Measurements from ENCODE around the gene YBX1.

YBX1 gene

DNA sequence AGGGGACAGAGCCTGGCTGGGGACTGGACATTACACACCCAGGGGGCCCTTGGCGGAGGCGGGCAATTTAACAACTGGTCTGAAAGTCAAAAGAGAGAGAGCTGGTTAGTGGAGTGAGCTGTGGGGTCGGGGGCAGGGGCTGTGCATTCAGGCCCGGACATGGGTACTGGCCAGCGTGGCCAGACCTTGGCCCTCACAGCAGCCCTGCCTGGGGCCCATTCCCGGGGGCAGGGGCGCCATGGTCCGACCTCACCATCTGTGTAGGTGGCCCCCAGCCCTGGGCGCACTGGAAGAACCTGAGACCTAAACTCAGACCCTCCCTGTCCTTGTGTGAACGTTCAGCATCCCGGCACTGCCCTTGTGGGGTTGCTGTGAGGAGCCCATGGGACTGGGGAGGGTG is 52.8 kb downstream of the YBX1 start:
- no peak overlapping the region for H3K4me3 ChIP-seq (ENCODE audit: low read depth, low read length)
- TF ChIP-seq, protein P1, sequence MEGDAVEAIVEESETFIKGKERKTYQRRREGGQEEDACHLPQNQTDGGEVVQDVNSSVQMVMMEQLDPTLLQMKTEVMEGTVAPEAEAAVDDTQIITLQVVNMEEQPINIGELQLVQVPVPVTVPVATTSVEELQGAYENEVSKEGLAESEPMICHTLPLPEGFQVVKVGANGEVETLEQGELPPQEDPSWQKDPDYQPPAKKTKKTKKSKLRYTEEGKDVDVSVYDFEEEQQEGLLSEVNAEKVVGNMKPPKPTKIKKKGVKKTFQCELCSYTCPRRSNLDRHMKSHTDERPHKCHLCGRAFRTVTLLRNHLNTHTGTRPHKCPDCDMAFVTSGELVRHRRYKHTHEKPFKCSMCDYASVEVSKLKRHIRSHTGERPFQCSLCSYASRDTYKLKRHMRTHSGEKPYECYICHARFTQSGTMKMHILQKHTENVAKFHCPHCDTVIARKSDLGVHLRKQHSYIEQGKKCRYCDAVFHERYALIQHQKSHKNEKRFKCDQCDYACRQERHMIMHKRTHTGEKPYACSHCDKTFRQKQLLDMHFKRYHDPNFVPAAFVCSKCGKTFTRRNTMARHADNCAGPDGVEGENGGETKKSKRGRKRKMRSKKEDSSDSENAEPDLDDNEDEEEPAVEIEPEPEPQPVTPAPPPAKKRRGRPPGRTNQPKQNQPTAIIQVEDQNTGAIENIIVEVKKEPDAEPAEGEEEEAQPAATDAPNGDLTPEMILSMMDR (IDR thresholded peaks at IDR 0.05; ENCODE audit: borderline replicate concordance, insufficient read depth, low read depth, low read length), result no peak

DNA sequence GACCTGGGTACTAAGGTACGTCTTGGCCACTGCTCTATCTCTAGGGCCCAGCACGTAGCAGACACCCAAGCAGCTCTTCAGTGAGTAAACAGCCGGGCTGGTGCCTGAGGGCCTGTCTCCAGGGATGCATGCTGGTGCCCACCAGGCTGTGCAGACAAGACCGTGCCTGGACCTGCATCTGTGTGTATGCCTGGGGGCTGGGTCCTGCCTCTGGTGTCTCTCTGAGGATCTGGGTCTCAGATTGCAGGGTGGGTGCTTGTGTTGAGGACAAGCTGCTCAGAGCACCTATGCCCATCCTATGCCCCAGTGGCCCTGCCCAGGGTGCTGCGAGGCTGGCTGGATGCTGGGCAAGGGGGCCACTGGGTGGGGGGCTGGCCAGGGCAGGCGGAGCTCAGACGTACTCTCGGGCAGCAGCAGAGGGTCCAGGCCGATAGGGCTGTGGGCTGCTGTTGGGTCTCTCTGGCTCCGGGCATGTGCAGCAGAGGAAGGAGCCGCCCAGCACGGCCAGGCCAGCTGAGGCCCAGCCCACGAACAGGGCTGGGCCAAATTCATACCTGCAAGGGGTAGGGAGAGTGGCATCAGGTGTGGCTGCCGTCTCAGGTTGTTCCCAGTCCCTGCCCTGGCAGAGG is 53.4 kb downstream of the YBX1 start:
- TF ChIP-seq, protein P1 (IDR thresholded peaks at IDR 0.05; ENCODE audit: borderline replicate concordance, insufficient read depth, low read depth, low read length), result no peak
- H3K4me3 ChIP-seq (ENCODE audit: low read depth, low read length), result no peak overlapping the region

DNA sequence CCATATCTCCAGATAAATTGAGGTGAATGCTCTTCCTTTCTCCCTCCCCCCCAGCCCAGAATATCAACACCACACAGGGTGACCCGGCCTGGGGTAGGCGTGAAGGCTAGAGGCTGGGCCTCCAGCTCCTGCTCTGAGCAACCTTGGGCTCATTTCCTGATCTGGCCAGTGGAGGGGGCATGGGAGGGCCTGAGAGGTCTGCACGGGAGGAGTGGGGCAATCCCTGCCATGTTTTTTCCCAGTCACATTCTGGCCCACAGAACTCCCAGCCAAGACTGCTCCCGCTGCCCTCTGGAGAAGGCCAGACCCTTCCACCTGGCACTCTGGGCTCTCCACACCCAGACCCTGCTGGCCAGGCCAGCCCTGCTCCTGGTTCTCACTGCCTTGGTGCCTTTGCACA is 53.9 kb downstream of the YBX1 start:
- H3K4me3 ChIP-seq (ENCODE audit: low read depth, low read length), result no peak overlapping the region
- TF ChIP-seq, protein P1 (IDR thresholded peaks at IDR 0.05; ENCODE audit: borderline replicate concordance, insufficient read depth, low read depth, low read length), result peak; percentile 34; the same call in 1 of the 2 replicates

DNA sequence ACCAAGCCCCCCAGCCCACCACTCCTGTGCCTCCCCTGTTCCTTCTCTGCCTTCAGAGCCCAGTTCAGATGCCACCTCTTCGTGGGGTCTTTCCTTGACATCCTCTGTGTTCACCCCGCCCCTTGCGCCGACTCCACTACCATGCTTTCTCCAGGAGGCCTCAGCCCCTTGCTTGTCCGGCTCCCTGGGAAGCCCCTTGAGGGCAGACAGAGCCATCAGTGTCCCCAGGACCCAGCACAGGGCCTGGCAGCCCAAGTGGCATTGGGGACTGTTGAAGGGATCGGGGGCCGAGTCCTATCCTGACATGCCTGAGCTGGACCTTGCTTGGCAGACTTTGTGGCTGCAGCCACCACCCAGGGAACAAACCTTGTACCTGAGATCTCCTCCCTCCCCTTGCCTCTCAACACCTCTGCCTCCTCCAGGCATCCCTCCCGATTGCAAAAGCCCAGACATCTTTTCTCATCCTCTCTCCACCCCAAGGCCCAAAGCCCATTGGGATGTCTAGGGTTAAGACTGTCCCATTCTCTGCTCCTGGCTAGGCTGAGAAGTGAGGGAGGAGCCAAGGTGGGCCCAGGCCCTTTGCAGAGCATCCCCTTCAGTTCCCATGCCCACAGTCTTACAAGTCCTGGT is 54.5 kb downstream of the YBX1 start:
- TF ChIP-seq, protein P1 (IDR thresholded peaks at IDR 0.05; ENCODE audit: borderline replicate concordance, insufficient read depth, low read depth, low read length), result no peak
- H3K4me3 ChIP-seq (ENCODE audit: low read depth, low read length), result no peak overlapping the region

DNA sequence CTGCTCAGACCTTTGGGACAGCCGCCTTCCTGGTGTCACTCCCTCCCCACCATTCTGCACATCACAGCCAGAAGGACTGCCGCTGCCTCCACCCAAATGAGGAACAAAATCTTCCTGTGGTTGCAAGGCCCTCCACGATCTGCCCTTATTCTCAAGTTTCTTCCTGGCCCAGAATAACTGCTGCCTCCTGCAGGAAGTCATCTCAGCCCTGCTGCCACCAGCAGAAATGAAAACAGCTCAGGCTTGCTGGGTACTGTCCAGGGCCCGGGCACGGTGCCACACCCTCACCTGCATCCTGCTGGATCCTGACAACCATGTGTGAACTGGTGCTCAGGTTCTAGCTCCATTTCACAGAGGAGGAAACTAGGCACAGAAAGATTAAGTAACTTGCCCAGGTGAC is 55.0 kb downstream of the YBX1 start:
- no peak overlapping the region for H3K4me3 ChIP-seq (ENCODE audit: low read depth, low read length)
- TF ChIP-seq, protein P1 (IDR thresholded peaks at IDR 0.05; ENCODE audit: borderline replicate concordance, insufficient read depth, low read depth, low read length), result 0 out of 2 replicates have a peak, but pooled peaks have one; percentile 16

DNA sequence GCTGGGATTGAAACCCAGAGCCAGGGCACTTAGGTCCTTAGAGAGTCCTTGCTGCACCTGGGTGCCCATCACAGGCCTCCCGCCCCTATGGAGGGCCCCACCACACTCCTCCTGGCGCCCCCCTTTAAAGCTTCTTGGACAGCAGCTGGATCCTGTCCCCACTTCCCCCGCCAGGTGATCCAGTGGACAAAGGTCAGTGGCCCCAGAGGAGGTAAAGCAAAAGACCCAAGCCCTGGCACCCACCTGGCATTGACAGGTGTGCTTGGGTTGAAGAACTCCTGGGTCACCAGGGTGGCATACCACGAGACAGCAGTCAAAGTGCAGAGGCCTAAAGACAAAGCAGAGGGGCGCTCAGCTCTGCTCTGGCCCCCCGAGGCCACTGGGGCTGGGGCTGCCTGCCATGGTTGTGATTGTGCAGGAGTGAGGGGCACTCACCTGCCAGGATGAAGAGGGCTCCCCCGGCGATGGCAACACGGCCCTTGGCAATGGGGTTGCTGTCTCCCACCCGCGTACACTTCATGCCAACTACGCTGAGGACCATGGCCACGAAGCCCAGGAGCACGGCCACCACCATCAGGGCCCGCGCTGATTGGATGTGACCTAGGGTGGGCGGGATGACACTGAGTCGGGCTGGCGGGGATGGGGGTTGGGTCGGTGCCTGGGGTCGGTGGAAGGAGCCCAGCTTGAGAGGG is 55.9 kb downstream of the YBX1 start:
- no peak overlapping the region for H3K4me3 ChIP-seq (ENCODE audit: low read depth, low read length)
- TF ChIP-seq, protein P1 (IDR thresholded peaks at IDR 0.05; ENCODE audit: borderline replicate concordance, insufficient read depth, low read depth, low read length), result no peak
